ENCODE results near the gene NBEAL2.

The NBEAL2 gene

GRCh38 chr3:46998121-46998851 lies 18.8 kb downstream of the NBEAL2 start:
- Histone ChIP-seq H3K9ac (ENCODE audit: low read length) (no peak overlapping the region), H3K27ac (ENCODE audit: low read depth, low read length) (no peak overlapping the region), H3K36me3 (ENCODE audit: insufficient read depth, low read length) (peaks cover 17% of the 10 kb centered on the region), H3K4me1 (ENCODE audit: insufficient read depth, low read length) (no peaks in the 10 kb centered on the region), H3K9me3 (ENCODE audit: low read length) (no peaks in the 10 kb centered on the region), H3K27me3 (ENCODE audit: control insufficient read depth in 1 of 2, insufficient read depth in 2 of 2, low read length in 2 of 2) (no peaks in the 10 kb centered on the region), H3K4me3 (ENCODE audit: low read depth in 1 of 2, low read length in 2 of 2) (no peak overlapping the region)

GRCh38 chr3:46998852-46999515 lies 19.5 kb downstream of the NBEAL2 start:
- H3K4me1 ChIP-seq (ENCODE audit: insufficient read depth, low read length), result no peaks in the 10 kb centered on the region
- peaks cover 24% of the 10 kb centered on the region for H3K36me3 ChIP-seq (ENCODE audit: insufficient read depth, low read length)
- no peaks in the 10 kb centered on the region for H3K9me3 ChIP-seq (ENCODE audit: low read length)
- H3K4me3 ChIP-seq (ENCODE audit: low read depth in 1 of 2, low read length in 2 of 2), result no peak overlapping the region
- no peak overlapping the region for H3K27ac ChIP-seq (ENCODE audit: low read depth, low read length)
- H3K27me3 ChIP-seq (ENCODE audit: control insufficient read depth in 1 of 2, insufficient read depth in 2 of 2, low read length in 2 of 2), result no peaks in the 10 kb centered on the region
- H3K9ac ChIP-seq (ENCODE audit: low read length), result no peak overlapping the region

GRCh38 chr3:46999516-47000197 lies 20.2 kb downstream of the NBEAL2 start:
- no peaks in the 10 kb centered on the region for H3K27me3 ChIP-seq (ENCODE audit: control insufficient read depth in 1 of 2, insufficient read depth in 2 of 2, low read length in 2 of 2)
- H3K4me3 ChIP-seq (ENCODE audit: low read depth in 1 of 2, low read length in 2 of 2), result no peak overlapping the region
- no peaks in the 10 kb centered on the region for H3K9me3 ChIP-seq (ENCODE audit: low read length)
- H3K36me3 ChIP-seq (ENCODE audit: insufficient read depth, low read length), result peaks cover 31% of the 10 kb centered on the region
- H3K4me1 ChIP-seq (ENCODE audit: insufficient read depth, low read length), result no peaks in the 10 kb centered on the region
- H3K27ac ChIP-seq (ENCODE audit: low read depth, low read length), result no peak overlapping the region
- no peak overlapping the region for H3K9ac ChIP-seq (ENCODE audit: low read length)

DNA sequence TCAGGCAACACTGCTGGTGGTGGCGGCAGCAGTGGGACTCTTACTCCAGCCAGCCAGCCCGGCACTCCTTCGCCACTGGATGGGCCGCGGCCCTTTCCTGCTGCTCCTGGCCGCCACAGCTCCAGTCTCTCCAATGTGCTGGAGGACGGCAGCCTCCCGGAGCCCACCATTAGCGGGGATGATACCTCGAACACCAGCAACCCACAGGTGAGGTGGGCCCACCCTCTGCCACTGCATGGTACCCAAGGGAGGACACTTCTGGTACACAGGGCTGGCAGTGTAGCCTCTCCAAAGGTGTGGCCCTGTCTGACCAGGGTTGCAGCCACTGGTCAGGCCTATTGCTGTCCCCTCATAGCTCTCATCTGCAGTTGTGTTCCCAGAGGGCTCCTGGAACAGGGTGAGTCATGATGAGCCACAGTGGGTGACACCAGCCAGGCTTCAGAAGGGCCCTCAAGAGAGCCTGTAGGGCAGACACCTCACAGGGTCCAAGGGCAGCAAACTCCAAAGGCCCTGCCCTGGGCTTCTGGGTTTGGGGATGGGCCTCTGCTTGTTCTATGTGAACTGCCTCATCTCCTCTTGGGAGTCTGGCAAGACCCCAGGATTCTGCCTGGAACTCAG lies 20.8 kb downstream of the NBEAL2 start:
- H3K4me1 ChIP-seq (ENCODE audit: insufficient read depth, low read length), result no peaks in the 10 kb centered on the region
- peaks cover 31% of the 10 kb centered on the region for H3K36me3 ChIP-seq (ENCODE audit: insufficient read depth, low read length)
- no peak overlapping the region for H3K27ac ChIP-seq (ENCODE audit: low read depth, low read length)
- H3K9me3 ChIP-seq (ENCODE audit: low read length), result no peaks in the 10 kb centered on the region
- no peak overlapping the region for H3K4me3 ChIP-seq (ENCODE audit: low read depth in 1 of 2, low read length in 2 of 2)
- no peaks in the 10 kb centered on the region for H3K27me3 ChIP-seq (ENCODE audit: control insufficient read depth in 1 of 2, insufficient read depth in 2 of 2, low read length in 2 of 2)
- no peak overlapping the region for H3K9ac ChIP-seq (ENCODE audit: low read length)

GRCh38 chr3:47000922-47001730 lies 21.7 kb downstream of the NBEAL2 start:
- no peaks in the 10 kb centered on the region for H3K4me1 ChIP-seq (ENCODE audit: insufficient read depth, low read length)
- H3K27me3 ChIP-seq (ENCODE audit: control insufficient read depth in 1 of 2, insufficient read depth in 2 of 2, low read length in 2 of 2), result no peaks in the 10 kb centered on the region
- H3K36me3 ChIP-seq (ENCODE audit: insufficient read depth, low read length), result peaks cover 31% of the 10 kb centered on the region
- no peak overlapping the region for H3K9ac ChIP-seq (ENCODE audit: low read length)
- no peaks in the 10 kb centered on the region for H3K9me3 ChIP-seq (ENCODE audit: low read length)
- no peak overlapping the region for H3K27ac ChIP-seq (ENCODE audit: low read depth, low read length)
- no peak overlapping the region for H3K4me3 ChIP-seq (ENCODE audit: low read depth in 1 of 2, low read length in 2 of 2)

DNA sequence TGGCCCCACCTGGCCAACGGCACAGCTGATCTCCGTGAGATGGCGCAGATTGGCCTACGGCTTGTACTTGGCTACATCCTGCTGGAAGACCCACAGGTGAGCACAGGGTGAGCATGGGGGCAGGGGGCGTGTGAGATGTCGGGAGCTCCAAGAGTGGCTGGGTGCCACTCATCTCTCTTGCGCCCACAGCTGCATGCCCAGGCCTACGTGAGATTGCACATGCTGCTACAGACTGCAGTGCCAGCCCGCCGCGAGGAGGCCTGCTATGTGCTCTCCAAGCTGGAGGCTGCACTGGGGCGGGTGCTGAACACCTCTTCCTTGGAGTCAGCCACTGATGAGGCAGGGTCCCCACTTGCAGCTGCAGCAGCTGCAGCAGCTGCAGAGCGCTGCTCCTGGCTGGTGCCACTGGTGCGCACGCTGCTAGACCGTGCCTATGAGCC lies 22.3 kb downstream of the NBEAL2 start:
- H3K4me3 ChIP-seq (ENCODE audit: low read depth in 1 of 2, low read length in 2 of 2), result no peak overlapping the region
- peaks cover 31% of the 10 kb centered on the region for H3K36me3 ChIP-seq (ENCODE audit: insufficient read depth, low read length)
- no peak overlapping the region for H3K9ac ChIP-seq (ENCODE audit: low read length)
- no peaks in the 10 kb centered on the region for H3K27me3 ChIP-seq (ENCODE audit: control insufficient read depth in 1 of 2, insufficient read depth in 2 of 2, low read length in 2 of 2)
- H3K27ac ChIP-seq (ENCODE audit: low read depth, low read length), result no peak overlapping the region
- no peaks in the 10 kb centered on the region for H3K4me1 ChIP-seq (ENCODE audit: insufficient read depth, low read length)
- H3K9me3 ChIP-seq (ENCODE audit: low read length), result no peaks in the 10 kb centered on the region

GRCh38 chr3:47002171-47003055 lies 22.9 kb downstream of the NBEAL2 start:
- Histone ChIP-seq H3K27me3 (ENCODE audit: control insufficient read depth in 1 of 2, insufficient read depth in 2 of 2, low read length in 2 of 2) (no peaks in the 10 kb centered on the region), H3K9ac (ENCODE audit: low read length) (no peak overlapping the region), H3K27ac (ENCODE audit: low read depth, low read length) (no peak overlapping the region), H3K4me1 (ENCODE audit: insufficient read depth, low read length) (no peaks in the 10 kb centered on the region), H3K36me3 (ENCODE audit: insufficient read depth, low read length) (peaks cover 31% of the 10 kb centered on the region), H3K9me3 (ENCODE audit: low read length) (no peaks in the 10 kb centered on the region), H3K4me3 (ENCODE audit: low read depth in 1 of 2, low read length in 2 of 2) (no peak overlapping the region)

- Histone ChIP-seq H3K36me3 (ENCODE audit: insufficient read depth, low read length) (peaks cover 31% of the 10 kb centered on the region), H3K9ac (ENCODE audit: low read length) (no peak overlapping the region), H3K27me3 (ENCODE audit: control insufficient read depth in 1 of 2, insufficient read depth in 2 of 2, low read length in 2 of 2) (no peaks in the 10 kb centered on the region), H3K4me1 (ENCODE audit: insufficient read depth, low read length) (no peaks in the 10 kb centered on the region), H3K9me3 (ENCODE audit: low read length) (no peaks in the 10 kb centered on the region), H3K4me3 (ENCODE audit: low read depth in 1 of 2, low read length in 2 of 2) (no peak overlapping the region), H3K27ac (ENCODE audit: low read depth, low read length) (no peak overlapping the region)
Observed at GRCh38 chr3:47003056-47003410, 23.6 kb downstream of the NBEAL2 start.

- Histone ChIP-seq H3K27ac (ENCODE audit: low read depth, low read length) (no peak overlapping the region), H3K27me3 (ENCODE audit: control insufficient read depth in 1 of 2, insufficient read depth in 2 of 2, low read length in 2 of 2) (no peaks in the 10 kb centered on the region), H3K9me3 (ENCODE audit: low read length) (no peaks in the 10 kb centered on the region), H3K9ac (ENCODE audit: low read length) (no peak overlapping the region), H3K4me1 (ENCODE audit: insufficient read depth, low read length) (no peaks in the 10 kb centered on the region), H3K4me3 (ENCODE audit: low read depth in 1 of 2, low read length in 2 of 2) (no peak overlapping the region), H3K36me3 (ENCODE audit: insufficient read depth, low read length) (peaks cover 31% of the 10 kb centered on the region)
Observed at GRCh38 chr3:47003461-47004368, 24.2 kb downstream of the NBEAL2 start.

All from muscle layer of colon (tissue), 2 donors.